ENCODE data around the gene ANK2.

ANK2 gene

DNA sequence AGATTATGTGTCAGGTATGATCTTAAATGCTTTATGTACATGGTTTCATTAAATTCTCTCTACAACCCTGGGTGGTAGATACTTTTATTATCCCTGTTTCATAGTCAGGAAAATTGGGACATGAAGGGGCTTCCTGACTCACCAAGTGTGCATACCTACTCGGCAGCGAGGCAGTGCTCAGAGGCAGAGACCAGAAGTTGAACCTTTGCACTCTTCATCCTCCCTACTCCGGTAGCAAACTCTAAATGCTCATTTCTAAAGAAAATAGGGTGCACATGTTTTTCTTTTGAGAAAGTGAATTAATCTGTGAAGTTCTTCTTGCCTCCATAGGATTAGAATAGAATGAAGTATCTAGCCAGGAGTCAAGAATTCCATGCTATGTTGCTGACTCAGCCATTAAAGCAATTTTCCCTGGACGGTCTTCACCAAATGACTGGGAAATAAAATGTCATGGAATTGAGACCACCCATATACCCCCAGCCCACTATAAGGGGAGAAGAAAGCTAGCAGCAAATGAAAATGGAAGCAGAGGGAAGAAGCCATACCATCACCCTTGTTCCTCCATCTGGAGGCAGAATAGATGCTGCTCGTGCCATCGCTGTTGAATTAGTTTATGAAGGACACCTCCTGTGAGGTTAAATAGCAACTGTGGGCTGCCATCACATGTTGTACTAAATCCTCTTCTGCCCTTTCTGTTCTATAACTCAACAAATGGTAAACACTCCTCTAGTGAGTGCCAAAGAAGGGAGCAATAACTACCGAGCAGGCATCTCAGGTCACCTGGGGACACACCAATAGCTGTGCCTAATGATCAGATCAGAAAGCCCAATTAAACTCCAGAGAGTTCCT, 356.6 kb downstream of the ANK2 start:
- no peak for DNase-seq

DNA sequence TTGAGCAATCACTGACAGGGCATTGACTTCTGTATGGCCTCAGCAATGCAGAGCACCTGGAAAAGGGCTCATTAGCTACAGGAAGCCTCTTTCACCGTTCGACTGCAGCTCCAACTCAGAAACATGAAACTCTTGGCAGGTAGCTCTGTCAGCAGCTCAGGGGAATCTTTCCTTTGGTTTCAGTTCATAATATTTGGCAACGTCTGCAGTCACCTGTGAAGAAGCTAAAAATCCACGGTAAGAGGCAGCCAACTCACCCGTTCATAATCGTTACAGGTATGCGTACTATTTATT, 357.2 kb downstream of the ANK2 start:
- DNase-seq: peak; percentile 8

DNA sequence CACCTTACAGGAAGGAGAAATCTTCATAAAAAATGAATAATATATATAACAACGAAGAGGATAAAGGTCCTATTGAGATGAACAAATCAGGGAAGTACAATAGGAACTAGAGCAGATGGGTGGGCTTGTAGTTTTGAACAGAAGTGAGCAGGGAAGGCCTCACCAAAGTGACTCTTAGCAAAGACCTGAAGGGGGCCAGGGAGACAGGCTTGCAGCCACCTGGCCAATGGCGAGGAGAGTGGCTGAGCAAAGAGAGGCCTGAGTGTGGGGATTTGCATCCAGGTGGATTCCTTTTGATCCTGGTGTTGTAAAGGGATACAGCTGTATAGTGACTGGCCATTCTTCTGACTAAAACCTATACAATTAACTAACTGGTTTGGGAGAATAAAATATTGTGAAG, 358.0 kb downstream of the ANK2 start:
- peak; percentile 20 for DNase-seq

DNA sequence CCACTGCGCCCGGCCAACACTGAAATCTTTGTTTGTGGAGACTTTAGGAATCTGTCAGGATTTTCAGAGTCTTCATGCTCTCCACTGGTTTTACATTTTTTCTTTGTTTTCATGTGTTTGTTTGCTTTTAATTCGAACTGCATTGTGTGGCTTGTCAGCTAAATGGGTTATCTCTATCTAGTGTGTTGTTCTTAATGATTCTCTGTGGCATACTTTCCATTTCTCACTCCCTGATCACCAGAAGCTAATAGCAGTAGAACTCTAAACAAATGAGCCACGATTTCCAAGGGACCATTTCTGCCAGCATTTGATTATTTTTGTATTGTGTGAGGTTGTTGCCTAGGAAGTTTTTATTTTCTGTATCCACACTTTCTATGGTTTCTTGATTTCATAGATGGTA, 359.7 kb downstream of the ANK2 start:
- DNase-seq: no peak

DNA sequence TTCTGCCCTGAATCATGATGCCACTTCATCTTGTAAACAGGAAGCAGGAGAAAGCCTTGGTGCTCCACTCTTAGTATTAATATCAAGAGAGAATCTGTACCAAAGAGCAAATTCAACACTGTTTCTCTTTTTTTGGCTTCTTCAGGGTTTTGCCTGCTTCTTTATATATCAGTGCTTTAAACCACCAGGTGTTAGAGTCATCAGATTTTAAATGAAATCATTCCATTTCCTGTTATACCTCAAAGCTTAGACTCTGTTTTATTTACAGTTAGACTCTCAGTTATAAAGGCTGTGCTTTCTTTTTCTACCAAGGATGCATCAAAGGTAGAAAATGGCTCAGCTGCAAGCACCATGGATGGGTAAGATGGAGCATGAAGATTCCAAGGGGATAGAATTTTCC, 361.2 kb downstream of the ANK2 start:
- no peak for DNase-seq

DNA sequence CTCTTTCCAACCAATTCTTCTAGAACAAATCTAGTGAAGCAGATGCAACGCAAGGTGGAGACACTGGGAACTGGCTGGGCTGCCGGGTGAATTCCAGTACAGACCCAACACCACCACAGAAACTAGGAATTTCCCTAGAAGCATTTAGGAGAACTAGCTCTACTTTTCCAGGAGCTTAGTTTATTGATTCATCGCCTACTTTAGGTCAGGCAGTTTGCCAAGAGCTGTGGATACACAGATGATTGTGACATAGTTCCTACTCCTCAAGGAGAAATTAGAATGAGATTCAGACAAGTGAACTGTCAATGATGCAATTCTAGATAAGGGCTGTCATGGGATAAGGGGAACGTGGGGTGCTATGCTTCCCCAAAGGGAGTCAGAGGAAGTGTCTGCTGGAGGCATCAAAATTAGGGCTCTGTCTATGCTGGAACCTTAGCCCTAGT, 362.1 kb downstream of the ANK2 start:
- no peak for DNase-seq

DNA sequence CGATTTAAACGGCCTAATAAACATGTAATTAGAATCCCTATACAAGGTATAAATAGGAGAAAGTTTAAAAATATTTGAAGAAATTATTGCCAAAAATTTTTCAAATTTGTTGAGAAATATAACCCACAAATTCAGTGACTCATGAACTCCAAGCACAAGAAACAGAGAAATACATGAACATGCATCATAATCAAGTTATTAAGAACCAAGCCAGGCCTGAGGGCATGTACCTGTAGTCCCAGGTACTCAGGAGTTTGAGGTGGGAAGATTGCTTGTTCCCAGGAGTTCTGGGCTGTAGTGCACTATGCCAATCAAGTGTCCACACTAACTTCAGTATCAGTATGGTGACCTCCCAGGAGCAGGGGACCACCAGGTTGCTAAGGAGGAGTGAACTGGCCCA, 370.2 kb downstream of the ANK2 start:
- no peak for DNase-seq

DNA sequence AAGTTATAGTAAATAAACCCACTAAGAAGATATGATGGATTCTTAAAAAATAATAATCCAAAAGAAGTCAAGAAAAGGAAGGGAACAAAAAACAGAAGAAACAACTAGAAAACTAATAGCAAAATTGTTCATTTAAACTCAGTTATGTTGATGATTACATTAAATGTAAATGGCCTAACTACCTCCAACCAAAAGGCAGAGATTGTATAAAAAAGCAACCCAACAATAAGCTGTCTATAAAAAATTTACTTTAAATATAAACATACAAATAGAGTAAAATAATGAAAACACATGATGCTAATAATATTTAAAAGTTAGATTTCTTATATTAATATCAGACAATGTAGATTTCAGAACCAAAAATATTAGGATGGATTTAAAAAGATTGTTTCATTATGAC, 371.5 kb downstream of the ANK2 start:
- no peak for DNase-seq

DNA sequence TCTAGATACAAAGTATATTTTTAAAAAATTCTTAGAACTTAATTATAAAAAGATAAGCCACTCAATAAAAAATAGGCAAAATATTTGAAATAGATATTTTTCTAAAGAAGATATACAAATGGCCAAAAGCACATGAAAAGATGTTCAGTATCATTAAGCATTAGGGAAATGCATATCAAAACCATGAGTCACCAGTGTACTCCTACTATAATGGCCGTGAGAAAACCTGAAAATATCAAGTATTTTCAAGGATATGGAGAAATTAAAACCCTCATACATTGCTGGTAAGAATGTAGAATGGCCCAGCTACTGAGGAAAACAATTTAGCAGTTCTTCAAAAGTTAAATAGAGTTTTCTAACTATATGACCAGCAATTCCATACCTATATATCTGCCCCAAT, 374.2 kb downstream of the ANK2 start:
- DNase-seq: no peak

DNA sequence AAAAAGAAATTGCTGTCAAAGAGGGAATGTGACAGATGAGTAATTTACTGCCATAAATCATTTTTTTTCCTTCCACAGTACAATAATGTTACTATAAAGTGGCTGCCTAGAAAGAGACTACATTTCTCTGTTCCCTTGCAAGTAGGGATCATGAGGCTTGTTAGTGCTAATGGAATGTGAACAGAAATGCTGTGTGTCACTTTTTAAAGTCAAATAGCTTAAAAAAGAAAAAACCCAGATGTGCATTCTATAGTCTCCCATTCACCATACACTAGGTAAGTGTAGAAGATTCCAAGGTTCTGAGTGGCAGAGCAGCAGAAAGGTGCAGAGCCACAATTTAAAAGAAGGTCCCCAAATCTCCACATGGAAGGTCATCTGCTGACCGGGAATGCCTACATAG, 383.7 kb downstream of the ANK2 start:
- no peak for DNase-seq
